Astrocyte of the cerebellum (primary cell): ENCODE data around the gene PTK6.

Experiments used
- DNase-seq: peaks from one replicate; pipeline ENCODE4 v3.0.0-alpha.2; 2011; ENCODE audit warnings: low read depth
- H3K4me3 ChIP-seq: 2 replicates; pipeline ENCODE4 v1.5.1; 2011; ENCODE audit warnings: mild to moderate bottlenecking, low read depth, low read length, moderate library complexity
- in situ Hi-C: cut with HindIII; loops from 2 replicates; pipeline ENCODE4 v1.10.0; 2017; ENCODE audit warnings: low sequenced_read_pairs
- TF ChIP-seq, protein P1 (sequence below): IDR thresholded peaks from 2 replicates; pipeline ENCODE4 v1.5.1; 2012; ENCODE audit warnings: low read length, low read depth, moderate library complexity, mild to moderate bottlenecking; ENCODE audit errors: missing control alignments

PTK6 gene

DNA sequence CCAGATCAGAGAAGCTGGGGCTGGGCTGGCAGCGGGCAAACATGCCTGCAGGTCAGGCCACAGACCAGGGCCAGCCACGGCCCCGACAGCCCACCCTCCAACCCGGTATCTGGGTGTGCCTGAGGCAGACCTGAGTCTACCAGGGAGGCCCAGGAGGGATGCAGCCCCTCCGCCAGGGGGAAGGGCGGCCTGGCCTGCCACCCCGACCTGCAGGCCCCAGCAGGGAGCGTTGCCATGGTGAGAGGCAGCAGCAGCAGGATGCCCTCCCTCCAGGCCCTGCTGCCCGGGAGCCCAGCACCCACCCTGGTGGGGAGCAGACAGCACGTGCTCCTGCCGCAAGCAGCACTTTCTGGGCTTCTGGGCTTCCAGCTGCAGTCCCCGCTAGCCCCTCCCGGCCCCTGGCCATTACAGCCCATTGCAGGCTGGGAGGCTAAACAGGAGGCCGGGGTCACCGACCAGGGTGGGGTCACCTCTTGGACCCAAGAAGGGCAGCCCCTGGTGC, 34.5 kb downstream of the PTK6 start:
- in situ Hi-C loops, result no loop called here
- DNase-seq, result no peak
- TF ChIP-seq, protein P1, sequence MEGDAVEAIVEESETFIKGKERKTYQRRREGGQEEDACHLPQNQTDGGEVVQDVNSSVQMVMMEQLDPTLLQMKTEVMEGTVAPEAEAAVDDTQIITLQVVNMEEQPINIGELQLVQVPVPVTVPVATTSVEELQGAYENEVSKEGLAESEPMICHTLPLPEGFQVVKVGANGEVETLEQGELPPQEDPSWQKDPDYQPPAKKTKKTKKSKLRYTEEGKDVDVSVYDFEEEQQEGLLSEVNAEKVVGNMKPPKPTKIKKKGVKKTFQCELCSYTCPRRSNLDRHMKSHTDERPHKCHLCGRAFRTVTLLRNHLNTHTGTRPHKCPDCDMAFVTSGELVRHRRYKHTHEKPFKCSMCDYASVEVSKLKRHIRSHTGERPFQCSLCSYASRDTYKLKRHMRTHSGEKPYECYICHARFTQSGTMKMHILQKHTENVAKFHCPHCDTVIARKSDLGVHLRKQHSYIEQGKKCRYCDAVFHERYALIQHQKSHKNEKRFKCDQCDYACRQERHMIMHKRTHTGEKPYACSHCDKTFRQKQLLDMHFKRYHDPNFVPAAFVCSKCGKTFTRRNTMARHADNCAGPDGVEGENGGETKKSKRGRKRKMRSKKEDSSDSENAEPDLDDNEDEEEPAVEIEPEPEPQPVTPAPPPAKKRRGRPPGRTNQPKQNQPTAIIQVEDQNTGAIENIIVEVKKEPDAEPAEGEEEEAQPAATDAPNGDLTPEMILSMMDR, result no peak
- H3K4me3 ChIP-seq, result no peak overlapping the region

GRCh38 chr20:63501818-63502670, 35.1 kb downstream of the PTK6 start:
- no peak for DNase-seq
- TF ChIP-seq, protein P1, result no peak
- in situ Hi-C loops, result no loop called here
- H3K4me3 ChIP-seq, result no peak overlapping the region

GRCh38 chr20:63500902-63501817, 36.0 kb downstream of the PTK6 start:
- in situ Hi-C loops, result no loop called here
- no peak overlapping the region for H3K4me3 ChIP-seq
- DNase-seq, result no peak
- TF ChIP-seq, protein P1, result no peak

DNA sequence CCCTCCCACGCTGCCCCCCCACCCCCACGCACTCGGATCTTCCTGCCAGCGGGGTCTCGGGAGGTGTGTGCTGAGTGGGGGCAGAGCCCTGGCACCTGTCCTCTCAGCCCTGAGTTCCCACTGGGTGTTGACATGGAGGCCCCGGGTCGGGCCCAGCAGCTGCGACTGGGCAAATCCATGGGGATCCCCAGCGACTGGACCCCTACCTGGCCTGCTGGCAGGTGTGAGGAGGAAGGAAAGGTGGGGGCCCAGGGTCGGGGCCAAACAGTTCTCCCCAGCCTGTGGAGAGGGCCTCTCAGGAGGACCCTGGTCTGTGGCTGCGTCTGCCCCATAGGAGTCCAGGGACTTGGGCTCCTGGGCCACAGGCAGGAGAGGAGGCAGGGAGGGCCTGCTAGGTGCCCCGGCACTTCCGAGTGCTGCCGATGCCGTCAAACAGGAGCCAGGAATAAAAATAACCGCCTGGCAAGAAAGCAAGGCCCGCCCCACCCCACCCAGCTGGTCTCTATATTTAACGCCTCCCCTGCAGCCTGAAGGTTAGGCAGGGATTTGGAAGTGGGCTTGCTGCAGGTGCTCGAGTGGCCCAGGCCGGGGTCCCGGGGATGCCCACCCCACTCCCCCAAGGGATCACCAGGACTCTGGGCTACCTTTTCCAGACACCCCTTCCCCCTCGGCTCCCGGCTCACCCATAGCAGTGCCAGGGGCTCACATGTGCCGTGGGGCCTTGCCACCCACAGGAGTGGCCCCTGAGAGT, 36.9 kb downstream of the PTK6 start:
- no peak for DNase-seq
- in situ Hi-C loops, result no loop called here
- TF ChIP-seq, protein P1, result no peak

GRCh38 chr20:63499338-63499969, 37.7 kb downstream of the PTK6 start:
- no peak overlapping the region for H3K4me3 ChIP-seq
- no peak for DNase-seq
- in situ Hi-C loops, result no loop called here
- TF ChIP-seq, protein P1, result no peak

More for the DNA sequence above, 36.9 kb downstream of the PTK6 start:
- no peak overlapping the region for H3K4me3 ChIP-seq
